A549 treated with dexamethasone at 1 μM for 4 hours (cell line): Measurements from ENCODE around the gene IP6K2. TPM values are rescaled to one million over a fixed set of nuclear protein-coding genes. Genes with fewer than 3 reads are reported as not detected.

Source experiments
- total RNA-seq: library from RNA; stranded (reverse); fragments of 200-300 nt; extraction: Qiagen RNA extraction; gene quantifications from 5 replicates; pipeline ENCODE4 v1.2.3, GENCODE V29; 2022

Gene IP6K2, protein sequence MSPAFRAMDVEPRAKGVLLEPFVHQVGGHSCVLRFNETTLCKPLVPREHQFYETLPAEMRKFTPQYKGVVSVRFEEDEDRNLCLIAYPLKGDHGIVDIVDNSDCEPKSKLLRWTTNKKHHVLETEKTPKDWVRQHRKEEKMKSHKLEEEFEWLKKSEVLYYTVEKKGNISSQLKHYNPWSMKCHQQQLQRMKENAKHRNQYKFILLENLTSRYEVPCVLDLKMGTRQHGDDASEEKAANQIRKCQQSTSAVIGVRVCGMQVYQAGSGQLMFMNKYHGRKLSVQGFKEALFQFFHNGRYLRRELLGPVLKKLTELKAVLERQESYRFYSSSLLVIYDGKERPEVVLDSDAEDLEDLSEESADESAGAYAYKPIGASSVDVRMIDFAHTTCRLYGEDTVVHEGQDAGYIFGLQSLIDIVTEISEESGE
- total RNA-seq, result 45.8 to 56.2 TPM (median 52.9 TPM) in 5 replicates

DNA sequence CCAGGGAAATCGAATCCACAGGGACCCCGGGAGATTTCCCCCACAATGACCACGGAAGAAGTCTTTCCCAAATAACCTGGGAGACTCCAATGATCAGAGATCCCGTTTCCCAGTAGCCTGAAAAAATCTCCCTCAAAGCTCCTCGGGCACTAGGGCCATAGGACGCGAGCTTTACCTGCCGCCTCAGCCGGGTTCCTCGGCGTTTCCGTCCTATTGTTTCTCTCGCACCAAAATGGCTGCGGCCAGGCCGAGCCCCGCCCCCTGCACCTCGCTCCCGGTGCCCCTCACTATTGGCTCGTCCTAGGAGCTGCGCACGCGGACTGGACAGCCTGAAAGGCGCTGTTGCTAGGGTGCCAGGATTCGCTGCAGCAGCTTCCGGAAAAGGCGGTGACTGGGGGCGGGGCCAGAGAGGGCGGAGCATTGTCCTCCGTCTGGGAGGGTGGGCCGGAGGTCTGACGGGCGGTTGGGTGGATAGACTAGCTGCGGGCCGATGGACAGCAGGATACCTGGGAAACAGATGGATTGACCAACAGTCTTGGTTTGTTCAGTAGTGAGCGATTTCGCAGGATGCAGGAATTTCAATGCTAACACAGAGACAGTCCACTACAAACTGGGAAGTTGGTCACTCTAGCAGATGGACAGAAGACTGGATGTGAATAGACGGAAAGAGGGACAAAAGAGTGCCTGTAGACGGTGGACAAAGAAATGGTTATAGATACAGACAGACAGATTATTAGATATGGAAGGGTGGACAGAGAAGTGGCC lies at the start of gene IP6K2:
TSS of gene IP6K2 (minus strand) at position 240 of the 765 bp plus-strand sequence. CDS start 21,930 bp downstream, outside the sequence.

GRCh38 chr3:48685603-48686511 lies 31.2 kb downstream of the IP6K2 start, which contains the start of gene NCKIPSD:
TSS of gene NCKIPSD (minus strand) at chr3:48685915. CDS start at chr3:48685807, 108 bp downstream.

GRCh38 chr3:48662753-48663488 lies 54.1 kb downstream of the IP6K2 start, which contains the start of gene CELSR3:
TSS of gene CELSR3 (minus strand) at chr3:48662886. CDS start at chr3:48662634, 252 bp downstream.

Other genes starting within 250 kb of the IP6K2 start
- 95.5 to 137 TPM (median 133 TPM) in 5 replicates for gene SHISA5, start 213.0 kb downstream of the IP6K2 start, total RNA-seq
- gene PFKFB4, start 160.4 kb downstream of the IP6K2 start, total RNA-seq, result 7.4 to 13.5 TPM (median 10.4 TPM) in 5 replicates
- 4.9 to 8.5 TPM (median 6.9 TPM) in 5 replicates for gene UCN2, start 153.4 kb downstream of the IP6K2 start, total RNA-seq
- 87.7 to 170 TPM (median 128 TPM) in 5 replicates for gene COL7A1, start 121.9 kb downstream of the IP6K2 start, total RNA-seq
- 150 to 202 TPM (median 156 TPM) in 5 replicates for gene UQCRC1, start 107.6 kb downstream of the IP6K2 start, total RNA-seq
- not detected in 5 replicates for gene TMEM89, start 95.5 kb downstream of the IP6K2 start, total RNA-seq
- gene SLC26A6, start 81.8 kb downstream of the IP6K2 start, total RNA-seq, result 10.2 to 17.3 TPM (median 14.0 TPM) in 5 replicates
- gene CELSR3, start 54.3 kb downstream of the IP6K2 start, total RNA-seq, result 2.7 to 4.4 TPM (median 4.2 TPM) in 5 replicates
- 7.8 to 12.0 TPM (median 10.7 TPM) in 5 replicates for gene NCKIPSD, start 31.3 kb downstream of the IP6K2 start, total RNA-seq
- 15.4 to 25.3 TPM (median 23.1 TPM) in 5 replicates for gene PRKAR2A, start 130.7 kb upstream of the IP6K2 start, total RNA-seq
- 11.4 to 12.2 TPM (median 11.5 TPM) in 5 replicates for gene SLC25A20, start 181.7 kb upstream of the IP6K2 start, total RNA-seq
- 56.6 to 60.5 TPM (median 59.6 TPM) in 5 replicates for gene ARIH2, start 201.6 kb upstream of the IP6K2 start, total RNA-seq